Measurements from ENCODE around the gene OSBP. TPM values are rescaled to one million over a fixed set of nuclear protein-coding genes. Genes with fewer than 3 reads are reported as not detected.

Gene OSBP
- total RNA-seq, 1 donor from 2014 or later: 39.5 TPM

DNA sequence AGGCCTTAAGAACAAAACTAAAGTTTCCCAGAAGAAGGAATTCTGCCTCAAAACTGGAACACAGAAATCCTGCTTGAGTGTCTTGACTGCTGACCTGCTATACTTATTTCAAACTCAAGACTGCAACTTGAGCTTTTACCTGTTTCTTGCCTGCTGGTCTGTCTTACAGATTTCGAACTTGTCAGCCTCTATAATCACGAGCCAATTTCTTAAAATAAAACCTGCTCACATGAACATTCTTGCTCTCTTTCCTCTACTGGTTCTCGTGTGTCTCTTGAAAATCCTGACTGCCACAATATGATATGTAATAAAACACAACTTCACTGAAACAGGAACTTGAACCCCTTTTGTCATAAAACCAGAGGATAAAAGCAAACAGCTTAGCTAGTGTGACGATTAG lies 39.3 kb upstream of the OSBP start:
- peaks cover 2% of the 10 kb centered on the region for H3K27me3 Mint-ChIP-seq (ENCODE audit: unreplicated experiment)
- H3K4me1 Mint-ChIP-seq (ENCODE audit: unreplicated experiment): no peaks in the 10 kb centered on the region
- no peak overlapping the region for H3K27ac Mint-ChIP-seq (ENCODE audit: unreplicated experiment)
- no peaks in the 10 kb centered on the region for H3K9me3 Mint-ChIP-seq (ENCODE audit: unreplicated experiment)
- peaks cover 59% of the 10 kb centered on the region for H3K36me3 Mint-ChIP-seq (ENCODE audit: low read depth, unreplicated experiment)
- H3K4me3 Mint-ChIP-seq (ENCODE audit: unreplicated experiment): peak overlapping the region; percentile 37
- DNase-seq (ENCODE audit: low spot score): no peak
- TF ChIP-seq, protein P1, sequence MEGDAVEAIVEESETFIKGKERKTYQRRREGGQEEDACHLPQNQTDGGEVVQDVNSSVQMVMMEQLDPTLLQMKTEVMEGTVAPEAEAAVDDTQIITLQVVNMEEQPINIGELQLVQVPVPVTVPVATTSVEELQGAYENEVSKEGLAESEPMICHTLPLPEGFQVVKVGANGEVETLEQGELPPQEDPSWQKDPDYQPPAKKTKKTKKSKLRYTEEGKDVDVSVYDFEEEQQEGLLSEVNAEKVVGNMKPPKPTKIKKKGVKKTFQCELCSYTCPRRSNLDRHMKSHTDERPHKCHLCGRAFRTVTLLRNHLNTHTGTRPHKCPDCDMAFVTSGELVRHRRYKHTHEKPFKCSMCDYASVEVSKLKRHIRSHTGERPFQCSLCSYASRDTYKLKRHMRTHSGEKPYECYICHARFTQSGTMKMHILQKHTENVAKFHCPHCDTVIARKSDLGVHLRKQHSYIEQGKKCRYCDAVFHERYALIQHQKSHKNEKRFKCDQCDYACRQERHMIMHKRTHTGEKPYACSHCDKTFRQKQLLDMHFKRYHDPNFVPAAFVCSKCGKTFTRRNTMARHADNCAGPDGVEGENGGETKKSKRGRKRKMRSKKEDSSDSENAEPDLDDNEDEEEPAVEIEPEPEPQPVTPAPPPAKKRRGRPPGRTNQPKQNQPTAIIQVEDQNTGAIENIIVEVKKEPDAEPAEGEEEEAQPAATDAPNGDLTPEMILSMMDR (IDR thresholded peaks at IDR 0.05; ENCODE audit: unreplicated experiment): no peak

DNA sequence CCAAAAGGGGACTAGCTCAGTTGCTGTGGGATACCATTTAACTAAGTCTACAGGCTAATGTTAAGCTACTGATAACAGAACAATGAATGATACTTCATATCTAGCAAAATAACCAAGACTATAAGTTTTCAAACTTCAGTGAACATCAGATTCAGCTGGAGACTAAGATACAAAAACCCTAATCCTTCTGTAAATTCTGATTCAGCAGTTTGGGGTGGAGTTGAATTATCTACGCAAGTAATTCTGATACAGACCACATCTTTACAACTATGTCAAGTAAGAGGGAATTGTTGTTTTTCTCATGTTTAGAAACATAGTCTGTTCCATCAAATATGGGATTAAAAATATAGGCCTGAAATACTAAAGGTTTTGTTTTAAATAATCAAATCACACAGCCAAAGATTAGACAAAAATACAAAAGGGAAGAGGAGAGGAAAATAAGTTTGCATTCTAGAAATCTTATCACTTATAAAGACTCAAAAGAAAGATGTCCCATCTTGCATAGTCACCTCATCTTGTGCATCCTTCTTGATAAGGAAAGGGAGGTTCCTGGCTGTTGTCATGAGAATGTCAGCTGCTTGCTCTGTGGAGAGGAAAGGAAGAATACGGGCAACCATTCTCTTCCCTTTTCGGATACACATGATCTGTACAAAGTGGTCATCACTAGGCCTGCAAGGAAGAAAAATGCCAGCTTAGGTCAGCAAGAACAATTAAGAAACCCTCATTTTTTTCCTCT lies 31.8 kb upstream of the OSBP start:
- TF ChIP-seq, protein P1 (IDR thresholded peaks at IDR 0.05; ENCODE audit: unreplicated experiment): no peak
- Mint-ChIP-seq H3K27me3 (ENCODE audit: unreplicated experiment) (peaks cover 1% of the 10 kb centered on the region), H3K4me1 (ENCODE audit: unreplicated experiment) (no peaks in the 10 kb centered on the region), H3K9me3 (ENCODE audit: unreplicated experiment) (no peaks in the 10 kb centered on the region), H3K36me3 (ENCODE audit: low read depth, unreplicated experiment) (peaks cover 71% of the 10 kb centered on the region), H3K27ac (ENCODE audit: unreplicated experiment) (no peak overlapping the region), H3K4me3 (ENCODE audit: unreplicated experiment) (no peak overlapping the region)
- DNase-seq (ENCODE audit: low spot score): no peak

DNA sequence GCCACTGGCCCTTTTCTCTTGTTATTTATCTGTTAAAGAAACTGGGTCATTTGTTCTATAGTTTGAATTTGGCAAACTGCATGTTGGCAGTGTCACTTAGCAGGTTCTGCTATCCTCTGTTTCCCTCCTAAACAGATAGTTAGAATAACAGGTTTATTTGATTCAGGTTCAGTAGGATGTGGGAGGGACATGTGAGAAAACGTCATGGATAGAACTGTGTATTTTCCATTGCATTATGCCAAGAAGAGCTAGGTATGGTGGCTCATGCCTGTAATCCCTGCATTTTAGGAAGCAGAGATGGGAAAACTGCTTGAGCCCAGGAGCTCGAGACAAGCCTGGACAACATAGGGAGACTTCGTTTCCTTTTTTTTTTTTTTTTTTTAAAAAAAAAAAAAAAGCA lies 29.0 kb upstream of the OSBP start:
- DNase-seq (ENCODE audit: low spot score): no peak
- Mint-ChIP-seq H3K9me3 (ENCODE audit: unreplicated experiment) (no peaks in the 10 kb centered on the region), H3K36me3 (ENCODE audit: low read depth, unreplicated experiment) (peaks cover 59% of the 10 kb centered on the region), H3K4me1 (ENCODE audit: unreplicated experiment) (no peaks in the 10 kb centered on the region), H3K4me3 (ENCODE audit: unreplicated experiment) (peak overlapping the region; percentile 29), H3K27ac (ENCODE audit: unreplicated experiment) (no peak overlapping the region), H3K27me3 (ENCODE audit: unreplicated experiment) (no peaks in the 10 kb centered on the region)
- TF ChIP-seq, protein P1 (IDR thresholded peaks at IDR 0.05; ENCODE audit: unreplicated experiment): no peak

DNA sequence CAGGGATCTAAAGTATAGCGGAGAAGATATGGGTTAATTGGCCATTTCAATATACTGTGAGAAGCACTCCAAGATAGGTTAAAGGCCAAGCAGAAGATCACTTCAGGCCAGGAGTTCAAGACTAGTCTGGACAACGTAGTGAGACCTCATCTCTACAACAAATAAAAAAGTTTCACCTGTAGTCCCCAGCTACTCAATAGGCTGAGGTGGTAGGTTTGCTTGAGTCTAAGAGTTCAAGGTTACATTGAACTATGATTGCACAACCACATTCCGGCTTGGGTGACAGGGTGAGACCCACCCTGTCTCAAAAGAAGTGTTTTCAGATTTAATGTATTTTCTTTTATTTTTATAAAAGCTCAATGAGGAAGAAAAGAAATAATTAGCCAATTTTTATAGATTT lies 27.8 kb upstream of the OSBP start:
- Mint-ChIP-seq H3K27me3 (ENCODE audit: unreplicated experiment) (no peaks in the 10 kb centered on the region), H3K27ac (ENCODE audit: unreplicated experiment) (no peak overlapping the region), H3K36me3 (ENCODE audit: low read depth, unreplicated experiment) (peaks cover 60% of the 10 kb centered on the region), H3K9me3 (ENCODE audit: unreplicated experiment) (no peaks in the 10 kb centered on the region), H3K4me1 (ENCODE audit: unreplicated experiment) (no peaks in the 10 kb centered on the region), H3K4me3 (ENCODE audit: unreplicated experiment) (no peak overlapping the region)
- TF ChIP-seq, protein P1 (IDR thresholded peaks at IDR 0.05; ENCODE audit: unreplicated experiment): no peak
- no peak for DNase-seq (ENCODE audit: low spot score)

GRCh38 chr11:59641156-59641555 lies 25.6 kb upstream of the OSBP start:
- TF ChIP-seq, protein P1 (IDR thresholded peaks at IDR 0.05; ENCODE audit: unreplicated experiment): no peak
- Mint-ChIP-seq H3K27me3 (ENCODE audit: unreplicated experiment) (no peaks in the 10 kb centered on the region), H3K4me1 (ENCODE audit: unreplicated experiment) (no peaks in the 10 kb centered on the region), H3K9me3 (ENCODE audit: unreplicated experiment) (no peaks in the 10 kb centered on the region), H3K4me3 (ENCODE audit: unreplicated experiment) (no peak overlapping the region), H3K27ac (ENCODE audit: unreplicated experiment) (no peak overlapping the region), H3K36me3 (ENCODE audit: low read depth, unreplicated experiment) (peaks cover 66% of the 10 kb centered on the region)
- no peak for DNase-seq (ENCODE audit: low spot score)

All from endothelial cell (in vitro differentiated cells).